Glomerular visceral epithelial cell (primary cell): Measurements from ENCODE around the gene PDK2.

ENCODE experiments used
- DNase-seq: peaks from one replicate; pipeline ENCODE4 v3.0.0-alpha.2; 2016; ENCODE audit errors: extremely low spot score

PDK2 gene

DNA sequence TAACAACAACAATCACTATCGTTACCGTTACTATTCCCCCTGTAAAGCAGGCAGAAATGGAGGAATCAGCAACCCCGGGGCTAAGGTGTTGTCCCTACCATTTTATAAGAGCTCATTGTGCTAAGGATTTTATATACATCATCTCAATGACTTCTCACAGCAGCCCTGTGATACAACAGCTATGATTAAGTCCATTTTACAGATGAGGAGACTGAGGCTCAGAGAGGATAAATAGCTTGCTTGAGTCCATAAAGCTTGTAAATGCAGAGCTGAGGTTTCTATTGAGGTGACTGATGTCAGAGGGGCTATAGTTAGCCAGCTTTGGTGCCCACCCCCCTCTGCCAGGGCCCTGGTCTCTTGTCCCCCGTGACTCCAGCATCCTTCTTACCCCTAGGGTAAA is 16.7 kb upstream of the PDK2 start:
- no peak for DNase-seq

DNA sequence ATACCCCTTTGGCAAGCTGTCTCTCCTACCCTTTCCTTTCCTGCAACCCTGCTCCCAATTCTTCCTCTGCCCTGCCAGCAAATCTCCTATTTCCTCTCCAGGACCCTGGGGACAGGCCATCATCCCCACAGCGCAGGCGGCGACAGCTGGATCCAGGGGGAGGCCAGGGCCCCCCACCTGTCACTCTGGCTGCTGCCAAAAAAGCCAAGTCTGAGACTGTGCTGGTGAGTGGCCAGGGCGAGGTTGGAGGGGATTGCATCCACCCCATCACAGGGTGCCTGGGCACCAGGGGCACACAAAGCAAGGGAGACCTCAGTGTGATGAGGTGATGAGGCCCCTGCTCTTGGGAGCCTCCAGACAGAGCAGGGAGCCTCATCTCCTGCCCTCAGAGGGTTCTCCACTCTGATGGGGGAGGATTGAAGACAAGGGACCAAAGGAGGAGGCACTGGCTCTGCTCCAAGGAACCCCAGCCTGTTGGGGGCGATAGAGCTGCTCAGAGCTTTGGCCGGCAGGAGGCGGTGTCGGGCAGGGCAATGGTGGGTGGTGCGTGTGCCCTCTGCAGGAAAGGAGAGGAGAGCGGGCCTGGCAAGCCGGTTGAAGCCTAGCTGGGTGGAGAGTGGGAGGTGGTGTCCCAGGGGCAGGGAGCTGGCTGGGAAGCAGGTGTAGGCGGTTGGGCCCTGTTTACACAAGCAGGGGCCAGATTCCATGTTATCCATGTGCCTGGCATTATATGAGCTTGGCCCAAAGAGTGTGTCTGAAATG is 15.6 kb upstream of the PDK2 start:
- DNase-seq, result no peak

- DNase-seq, result no peak
Measured at GRCh38 chr17:50080096-50080480, 15.1 kb upstream of the PDK2 start.

DNA sequence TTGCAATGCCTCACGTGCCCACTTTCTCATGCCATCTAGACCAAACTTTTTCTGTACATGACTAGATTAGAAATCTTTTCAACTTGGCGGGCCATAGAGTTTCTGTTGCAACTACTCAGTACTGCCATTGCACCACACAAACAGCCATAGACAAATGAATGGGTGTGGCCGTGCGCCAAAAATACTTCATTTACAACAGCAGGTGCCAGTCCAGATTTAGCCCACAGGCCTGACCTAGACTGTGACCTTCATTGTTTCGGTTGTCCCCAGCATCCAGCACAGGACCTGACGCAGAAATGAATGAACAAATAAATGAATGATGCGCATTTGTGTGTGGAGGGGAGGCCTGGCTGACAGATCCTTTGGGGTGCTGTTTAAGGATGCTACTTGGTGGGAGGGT is 14.3 kb upstream of the PDK2 start:
- DNase-seq, result no peak

GRCh38 chr17:50081757-50082156 is 13.4 kb upstream of the PDK2 start:
- DNase-seq, result no peak

DNA sequence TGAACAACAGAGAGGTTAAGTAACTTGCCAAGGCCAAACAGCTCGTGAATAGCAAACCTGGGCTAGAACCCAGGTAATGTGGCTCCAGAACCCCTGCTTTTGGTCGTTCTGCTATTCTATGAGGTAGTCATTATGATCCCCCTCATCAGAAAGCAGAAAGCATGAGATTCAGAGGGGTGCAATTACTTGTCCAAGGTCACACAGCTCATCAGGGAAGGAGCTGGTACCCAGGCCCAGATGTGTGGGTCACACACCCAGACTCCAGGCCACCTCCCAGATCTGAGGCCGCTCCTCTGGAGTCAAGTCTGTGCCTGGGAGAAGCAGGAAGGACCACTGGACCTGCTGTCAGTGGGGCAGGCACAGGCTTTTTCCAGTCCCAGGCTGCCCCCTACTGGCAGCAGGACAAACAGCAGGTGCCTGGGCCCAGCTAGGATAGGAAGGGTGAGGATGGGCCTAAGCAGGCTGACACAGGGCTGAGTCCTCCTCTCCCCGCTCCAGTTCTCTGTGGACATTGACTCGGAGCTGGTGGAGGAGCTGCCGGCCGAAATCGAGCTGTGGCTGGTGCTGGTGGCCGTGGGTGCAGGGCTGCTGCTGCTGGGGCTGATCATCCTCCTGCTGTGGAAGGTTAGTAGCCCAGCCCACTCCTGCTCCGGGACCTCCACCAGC is 7.8 kb upstream of the PDK2 start:
- DNase-seq, result peak; percentile 81

- DNase-seq, result no peak
Measured at GRCh38 chr17:50087912-50088405, 7.2 kb upstream of the PDK2 start.

DNA sequence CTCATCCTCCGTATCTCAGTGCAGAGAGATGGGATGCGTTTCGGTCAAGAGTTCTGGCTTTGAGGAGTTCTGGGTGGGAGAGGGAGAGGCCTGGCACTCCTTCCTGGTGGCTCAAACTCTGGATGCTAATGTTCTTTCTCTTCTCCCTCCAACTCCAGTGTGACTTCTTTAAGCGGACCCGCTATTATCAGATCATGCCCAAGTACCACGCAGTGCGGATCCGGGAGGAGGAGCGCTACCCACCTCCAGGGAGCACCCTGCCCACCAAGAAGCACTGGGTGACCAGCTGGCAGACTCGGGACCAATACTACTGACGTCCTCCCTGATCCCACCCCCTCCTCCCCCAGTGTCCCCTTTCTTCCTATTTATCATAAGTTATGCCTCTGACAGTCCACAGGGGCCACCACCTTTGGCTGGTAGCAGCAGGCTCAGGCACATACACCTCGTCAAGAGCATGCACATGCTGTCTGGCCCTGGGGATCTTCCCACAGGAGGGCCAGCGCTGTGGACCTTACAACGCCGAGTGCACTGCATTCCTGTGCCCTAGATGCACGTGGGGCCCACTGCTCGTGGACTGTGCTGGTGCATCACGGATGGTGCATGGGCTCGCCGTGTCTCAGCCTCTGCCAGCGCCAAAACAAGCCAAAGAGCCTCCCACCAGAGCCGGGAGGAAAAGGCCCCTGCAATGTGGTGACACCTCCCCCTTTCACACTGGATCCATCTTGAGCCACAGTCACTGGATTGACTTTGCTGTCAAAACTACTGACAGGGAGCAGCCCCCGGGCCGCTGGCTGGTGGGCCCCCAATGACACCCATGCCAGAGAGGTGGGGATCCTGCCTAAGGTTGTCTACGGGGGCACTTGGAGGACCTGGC is 6.0 kb upstream of the PDK2 start:
- no peak for DNase-seq

- no peak for DNase-seq
Measured at GRCh38 chr17:50090071-50090470, 5.1 kb upstream of the PDK2 start.

- DNase-seq, result no peak
Measured at GRCh38 chr17:50090971-50091917, 3.9 kb upstream of the PDK2 start.

DNA sequence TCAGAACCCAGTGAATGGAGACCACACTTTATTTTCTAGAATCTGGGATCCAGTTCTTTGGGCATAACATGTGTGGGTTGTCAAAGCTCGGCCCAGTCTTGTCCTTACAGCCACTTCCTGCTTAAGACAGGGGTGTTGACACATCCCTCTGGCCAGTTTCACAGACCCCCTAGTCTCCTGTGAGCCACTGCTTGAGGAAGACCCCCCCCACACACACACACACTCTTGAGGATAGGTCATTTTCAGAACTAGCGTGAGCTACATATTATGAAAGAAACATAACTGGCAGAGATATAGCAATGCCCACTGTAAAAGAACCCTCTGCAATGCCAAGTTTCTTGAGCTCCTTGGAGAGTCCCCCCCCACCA is 3.2 kb upstream of the PDK2 start:
- no peak for DNase-seq

- no peak for DNase-seq
Measured at GRCh38 chr17:50093246-50093645, 1.9 kb upstream of the PDK2 start.

DNA sequence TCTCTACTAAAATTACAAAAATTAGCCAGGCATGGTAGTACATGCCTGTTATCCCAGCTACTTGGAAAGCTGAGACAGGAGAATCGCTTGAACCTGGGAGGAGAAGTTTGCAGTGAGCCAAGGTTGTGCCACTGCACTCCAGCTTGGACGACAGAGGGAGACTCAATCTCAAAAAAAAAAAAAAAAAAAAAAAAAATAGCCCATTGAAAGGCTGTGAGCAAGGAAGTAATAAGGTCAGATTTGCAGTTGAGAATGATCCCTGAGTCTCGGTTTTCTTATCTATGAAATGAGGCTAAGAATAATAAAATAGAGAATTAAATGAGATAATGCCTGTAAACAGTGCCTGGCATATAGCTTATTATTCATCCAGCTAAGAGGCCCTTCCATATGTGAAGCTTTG is 1.3 kb upstream of the PDK2 start:
- no peak for DNase-seq

DNA sequence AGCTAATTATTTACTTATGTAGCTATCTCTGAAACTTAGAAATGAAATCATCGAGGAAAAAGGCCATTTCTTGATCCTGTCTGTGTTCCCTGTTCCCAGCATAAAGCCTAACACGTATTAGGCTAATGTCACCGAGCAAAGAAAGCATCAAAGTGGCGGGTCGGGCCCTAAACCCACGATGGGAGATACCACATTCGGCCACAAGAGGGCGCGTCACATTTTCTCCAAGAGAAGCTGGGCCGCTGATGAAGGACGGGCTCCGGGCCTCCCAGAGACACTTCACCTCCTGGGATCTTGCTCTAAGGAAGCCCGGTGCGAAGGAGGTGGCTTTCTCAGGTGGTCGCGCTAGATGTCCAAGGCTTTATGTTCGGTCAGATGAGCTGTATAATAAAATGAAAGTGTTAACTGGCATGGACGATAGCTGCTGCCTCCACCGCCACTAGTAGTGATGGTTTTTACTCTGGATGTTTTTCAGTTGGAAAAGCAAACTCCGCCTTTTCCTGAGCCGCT is 853 bp upstream of the PDK2 start:
- peak; percentile 89 for DNase-seq

DNA sequence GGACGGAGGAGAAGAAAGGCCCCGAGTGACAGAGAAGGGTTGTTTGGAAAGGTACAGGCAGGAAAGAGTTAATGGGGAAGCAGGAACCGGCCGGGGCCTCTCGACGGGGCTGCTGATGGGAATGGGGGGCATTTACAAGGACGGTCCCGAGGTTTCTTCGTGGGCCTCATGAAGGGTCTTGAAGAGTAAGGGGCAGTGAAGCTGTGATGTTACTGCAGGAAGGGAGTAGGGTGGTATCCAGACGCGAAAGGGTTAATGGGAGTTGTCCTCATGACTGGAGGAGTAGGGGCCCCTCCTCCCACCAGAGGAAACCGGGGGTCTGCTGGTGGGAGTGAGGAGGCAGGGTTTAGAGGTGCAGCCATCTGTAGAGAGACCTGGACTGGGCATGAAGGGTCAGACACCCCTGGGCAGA is 481 bp downstream of the PDK2 start:
- DNase-seq, result no peak

GRCh38 chr17:50096092-50096491 is 941 bp downstream of the PDK2 start:
- DNase-seq, result no peak

- DNase-seq, result no peak
Measured at GRCh38 chr17:50096758-50097157, 1.6 kb downstream of the PDK2 start.

GRCh38 chr17:50097455-50097854 is 2.3 kb downstream of the PDK2 start:
- no peak for DNase-seq

- DNase-seq, result no peak
Measured at GRCh38 chr17:50097926-50098325, 2.8 kb downstream of the PDK2 start.

GRCh38 chr17:50098583-50098982 is 3.4 kb downstream of the PDK2 start:
- DNase-seq, result no peak

DNA sequence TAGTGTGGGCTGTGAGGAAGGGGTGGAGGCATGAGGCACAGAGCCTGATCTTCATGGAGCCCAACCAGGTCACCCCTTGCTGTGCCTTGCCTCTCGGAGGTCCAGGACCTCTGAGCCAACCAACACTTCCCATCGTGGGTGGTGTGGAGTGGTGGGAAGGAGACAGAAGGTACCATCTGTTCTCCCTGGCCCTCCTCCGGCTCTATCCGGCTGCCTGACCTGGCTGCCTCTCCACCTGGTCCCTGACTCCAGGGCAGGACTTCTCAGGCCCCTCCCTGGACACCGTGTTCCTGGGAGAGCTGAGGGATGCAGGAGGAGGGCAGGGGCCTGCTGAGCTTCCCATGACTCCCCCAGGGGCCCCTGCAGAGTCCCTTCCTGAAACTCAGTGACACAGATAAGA is 3.9 kb downstream of the PDK2 start:
- DNase-seq, result no peak
